ENCODE measurements around the gene ERC1.
"Not testable (repeated sequence)": the region's sequence is repeated elsewhere in the genome, so short reads cannot be mapped to it uniquely, and the experiment has no call there.

The ERC1 gene

DNA sequence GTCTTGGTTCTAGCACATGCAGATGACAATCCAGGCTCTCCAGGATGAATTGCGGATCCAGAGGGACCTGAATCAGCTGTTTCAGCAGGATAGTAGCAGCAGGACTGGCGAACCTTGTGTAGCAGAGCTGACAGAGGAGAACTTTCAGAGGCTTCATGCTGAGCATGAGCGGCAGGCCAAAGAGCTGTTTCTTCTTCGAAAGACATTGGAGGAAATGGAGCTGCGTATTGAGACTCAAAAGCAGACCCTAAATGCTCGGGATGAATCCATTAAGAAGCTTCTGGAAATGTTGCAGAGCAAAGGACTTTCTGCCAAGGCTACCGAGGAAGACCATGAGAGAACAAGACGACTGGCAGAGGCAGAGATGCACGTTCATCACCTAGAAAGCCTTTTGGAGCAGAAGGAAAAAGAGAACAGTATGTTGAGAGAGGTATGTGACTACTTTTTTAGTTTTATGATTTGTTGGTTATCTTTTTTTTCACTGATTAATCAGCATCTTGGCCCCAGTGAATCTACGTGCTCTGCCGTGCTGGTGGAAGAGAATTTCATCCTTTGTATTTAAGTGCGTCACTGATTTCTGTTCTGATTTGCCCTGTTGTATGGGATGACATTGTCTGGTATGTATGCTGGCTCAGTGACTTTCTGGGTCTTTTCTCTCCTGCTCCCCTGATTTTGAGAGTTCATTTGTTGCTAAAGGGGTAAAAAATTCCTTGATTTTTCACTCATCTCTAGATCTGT is 92.3 kb downstream of the ERC1 start:
- no peak for DNase-seq

DNA sequence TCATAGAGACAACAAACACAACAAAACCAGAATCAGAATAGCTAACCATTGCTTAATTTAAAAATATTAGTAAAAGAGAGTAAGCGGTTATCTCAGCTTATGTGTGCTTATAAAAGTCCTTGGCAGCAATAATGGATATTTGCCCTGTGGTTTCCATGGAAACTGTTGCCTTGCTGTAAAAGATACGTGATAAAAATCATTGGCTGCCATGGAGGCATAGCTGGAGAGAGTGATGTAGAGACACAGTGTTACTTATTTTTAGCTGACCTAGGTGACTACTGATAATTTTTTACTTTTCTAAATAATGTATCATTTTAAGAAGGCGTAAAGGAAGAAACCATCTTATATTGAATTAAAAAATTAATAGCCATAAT is 92.9 kb downstream of the ERC1 start:
- no peak for DNase-seq

DNA sequence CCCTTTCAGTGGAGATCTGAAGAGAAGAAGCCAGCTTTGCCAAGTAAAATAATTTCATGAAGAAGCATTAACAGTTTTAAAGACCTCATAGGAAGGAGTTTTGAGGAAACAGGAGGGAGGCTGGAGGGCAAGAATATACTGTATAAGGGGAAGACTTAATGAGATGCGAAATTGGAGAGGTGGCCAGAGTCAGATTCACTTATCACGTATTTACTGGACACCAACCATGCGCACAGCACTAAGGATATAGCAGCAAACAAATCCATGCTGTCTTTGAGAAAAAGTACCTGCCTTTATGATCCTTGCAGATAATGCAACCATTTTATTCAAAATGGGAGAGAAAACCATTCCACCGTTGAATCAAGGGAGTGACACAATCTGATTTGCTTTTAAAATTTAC is 100.3 kb downstream of the ERC1 start:
- no peak for DNase-seq

DNA sequence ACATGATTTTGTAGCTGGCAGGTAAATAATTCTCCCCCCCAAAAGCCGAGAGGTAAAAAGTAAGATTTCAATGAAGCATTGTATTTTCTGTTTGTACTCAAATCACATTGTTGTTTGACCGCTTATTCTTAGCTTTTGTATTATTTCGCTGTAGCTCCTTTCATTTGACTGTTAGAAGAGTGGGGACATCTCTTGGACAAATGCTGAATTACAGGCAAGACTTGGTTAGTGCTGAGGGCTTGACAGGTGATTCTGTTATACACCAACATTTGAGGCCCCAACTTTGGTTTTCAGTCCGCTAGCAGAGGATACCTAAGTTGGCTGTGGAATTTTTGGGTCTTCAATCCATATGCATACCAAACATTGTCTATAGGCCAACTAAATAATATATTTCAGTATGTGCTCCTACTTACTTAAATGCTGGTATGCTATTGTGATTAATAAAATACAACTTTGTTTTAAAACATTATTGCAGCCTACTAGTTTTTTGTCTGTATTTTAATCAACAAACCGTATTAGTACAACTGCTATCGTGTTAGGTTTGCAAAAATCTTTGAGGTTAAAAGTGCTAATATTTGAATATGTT is 102.2 kb downstream of the ERC1 start:
- no peak for DNase-seq

DNA sequence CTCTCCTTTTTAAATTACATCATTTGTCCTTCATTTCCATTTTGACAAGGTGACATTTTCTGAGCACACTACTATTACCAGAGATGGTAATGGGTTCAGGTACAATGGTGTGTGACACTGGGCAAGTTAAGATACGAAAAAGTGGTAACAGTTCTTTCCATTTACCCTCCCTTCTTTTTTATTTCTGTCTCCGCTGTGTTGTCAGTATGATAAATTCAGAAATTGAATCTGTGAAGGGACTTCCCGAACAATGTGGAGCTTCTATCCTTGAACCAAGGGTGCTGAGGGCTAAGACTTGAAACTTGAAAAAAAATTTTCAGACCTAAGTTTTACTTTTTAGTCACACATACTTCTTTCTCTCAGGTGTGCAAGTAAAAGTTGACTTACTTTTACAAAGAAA is 103.7 kb downstream of the ERC1 start:
- DNase-seq, result no peak

DNA sequence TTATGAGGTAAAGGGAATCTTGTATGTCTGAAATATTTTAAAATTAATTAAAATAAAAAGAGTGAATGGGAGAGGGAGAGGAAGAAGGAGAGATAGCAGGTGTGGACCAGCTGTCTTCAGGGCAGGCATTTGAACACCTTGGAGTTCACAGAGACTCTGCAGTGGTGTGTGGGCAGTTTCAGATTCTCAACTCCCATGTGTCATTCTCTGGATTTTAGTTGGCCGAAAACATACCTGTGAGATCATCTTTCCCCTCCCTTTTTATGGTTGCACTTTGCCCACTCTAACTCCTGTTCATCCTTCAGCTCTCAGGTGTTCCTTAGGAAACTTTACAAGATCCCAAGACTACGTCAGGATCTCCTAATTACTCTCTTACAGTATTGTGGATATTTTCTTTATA is 108.1 kb downstream of the ERC1 start:
- no peak for DNase-seq

DNA sequence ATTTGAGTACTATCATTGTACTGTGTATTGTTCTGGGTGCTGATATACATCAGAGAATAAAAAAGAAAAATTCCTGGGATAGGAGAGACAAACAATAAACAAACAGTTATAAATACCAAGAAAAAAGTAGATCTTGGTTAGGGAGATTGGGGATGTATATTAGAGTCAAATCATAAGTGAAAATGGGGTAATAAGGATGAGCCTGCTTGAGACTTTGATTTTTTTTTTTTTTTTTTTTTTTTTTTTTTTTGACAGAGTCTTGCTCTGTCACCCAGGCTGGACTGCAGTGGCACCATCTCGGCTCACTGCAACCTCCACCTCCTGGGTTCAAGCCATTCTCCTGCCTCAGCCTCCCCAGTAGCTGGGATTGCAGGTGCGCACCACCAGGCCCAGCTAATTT is 108.6 kb downstream of the ERC1 start:
- not testable (repeated sequence) for DNase-seq

DNA sequence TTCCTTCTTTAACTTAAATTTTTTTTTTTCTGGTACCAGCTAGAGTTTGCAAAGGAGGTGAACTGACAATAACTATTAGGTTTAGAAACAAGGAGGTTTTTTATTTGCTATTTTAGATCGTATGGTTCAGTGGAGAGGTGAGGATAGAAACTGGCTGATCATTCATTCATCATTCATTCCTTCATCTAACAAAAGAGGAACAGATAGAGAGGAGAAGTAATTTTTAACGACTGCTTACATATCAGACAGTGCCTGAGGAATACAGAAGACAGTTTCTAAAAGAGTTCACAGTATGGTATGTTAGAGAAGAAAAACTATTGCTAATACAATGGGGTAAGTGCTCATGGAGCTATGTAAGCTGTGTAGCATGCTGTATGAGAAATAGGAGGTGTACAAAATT is 111.1 kb downstream of the ERC1 start:
- no peak for DNase-seq

DNA sequence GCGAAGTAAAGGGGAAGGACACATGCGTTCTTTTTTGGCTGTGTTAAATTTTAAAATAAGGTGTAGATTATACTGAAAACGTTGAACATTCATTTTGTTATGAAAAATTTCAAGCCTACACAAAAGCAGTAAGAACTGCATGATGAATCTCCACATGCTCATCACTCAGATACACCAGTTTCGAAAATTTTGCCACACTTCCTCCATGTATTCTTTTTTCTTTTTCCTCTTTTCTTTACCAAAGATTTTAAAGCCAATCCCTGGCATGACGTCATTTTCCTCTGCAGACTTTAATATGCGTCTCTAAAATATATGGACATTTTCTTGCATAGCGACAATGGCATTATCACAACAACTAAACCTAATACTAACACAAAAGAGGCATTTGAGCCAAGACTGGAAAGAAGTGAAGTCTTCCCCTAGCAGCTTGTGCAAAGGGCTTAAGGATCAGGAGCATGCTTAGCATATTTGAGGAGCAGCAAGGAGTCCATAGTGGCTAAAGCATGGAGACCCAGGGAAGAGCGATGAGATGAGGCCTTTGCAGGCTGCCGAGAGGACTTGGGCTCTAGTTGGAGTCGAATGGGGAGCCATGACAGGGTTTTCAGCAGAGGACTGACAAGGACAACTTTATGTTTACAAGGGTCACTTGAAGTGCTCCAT is 111.9 kb downstream of the ERC1 start:
- no peak for DNase-seq

DNA sequence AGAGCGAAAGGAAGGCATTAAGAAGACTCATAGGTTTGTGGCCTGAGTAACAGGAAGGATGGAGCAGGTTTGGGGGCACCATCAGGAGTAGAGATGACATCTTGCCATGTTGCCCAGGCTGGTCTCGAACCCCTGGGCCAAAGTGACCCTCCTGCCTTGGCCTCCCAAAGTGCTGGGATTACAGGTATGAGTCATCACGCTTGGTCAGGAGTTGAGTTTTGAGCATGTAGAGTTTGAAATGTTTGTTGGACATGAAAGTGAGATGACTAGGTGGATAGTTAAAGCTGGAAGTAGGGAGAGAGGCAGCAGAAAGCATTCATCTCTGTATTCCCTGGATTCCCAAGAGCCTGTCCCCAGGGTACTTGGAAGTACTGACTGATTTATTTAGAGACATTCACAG is 112.6 kb downstream of the ERC1 start:
- DNase-seq, result no peak

DNA sequence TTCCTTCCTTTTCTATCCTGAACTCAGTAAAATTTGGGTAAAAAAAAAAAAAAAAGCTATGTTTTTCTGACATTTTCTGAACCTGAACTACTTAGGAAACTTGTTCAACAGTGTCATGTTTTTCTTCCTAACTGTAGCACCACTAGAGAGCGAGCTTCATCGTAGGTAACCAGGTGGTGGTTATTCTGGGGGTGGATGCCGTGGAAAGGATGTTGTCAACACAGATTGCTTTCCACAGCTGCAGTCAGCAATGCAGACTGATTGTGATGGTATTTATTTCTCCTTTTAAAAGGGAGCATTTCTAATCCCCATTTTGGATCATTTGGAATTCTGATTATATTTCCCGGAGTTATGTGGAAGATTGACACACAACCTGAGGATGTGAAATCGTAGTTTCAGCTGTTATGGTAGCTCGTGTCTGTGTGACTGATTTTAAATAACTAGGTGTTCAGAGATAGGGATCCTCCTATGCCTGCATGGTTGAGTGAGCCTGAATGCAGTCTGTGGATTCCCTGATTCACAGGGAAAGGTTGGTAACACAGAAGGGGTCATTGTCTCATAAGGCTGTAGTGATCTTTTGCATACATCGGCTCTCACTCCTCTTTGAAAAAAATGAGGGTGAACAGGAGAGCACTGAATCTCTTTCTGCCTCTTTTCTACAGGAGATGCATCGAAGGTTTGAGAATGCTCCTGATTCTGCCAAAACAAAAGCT is 113.2 kb downstream of the ERC1 start:
- no peak for DNase-seq

DNA sequence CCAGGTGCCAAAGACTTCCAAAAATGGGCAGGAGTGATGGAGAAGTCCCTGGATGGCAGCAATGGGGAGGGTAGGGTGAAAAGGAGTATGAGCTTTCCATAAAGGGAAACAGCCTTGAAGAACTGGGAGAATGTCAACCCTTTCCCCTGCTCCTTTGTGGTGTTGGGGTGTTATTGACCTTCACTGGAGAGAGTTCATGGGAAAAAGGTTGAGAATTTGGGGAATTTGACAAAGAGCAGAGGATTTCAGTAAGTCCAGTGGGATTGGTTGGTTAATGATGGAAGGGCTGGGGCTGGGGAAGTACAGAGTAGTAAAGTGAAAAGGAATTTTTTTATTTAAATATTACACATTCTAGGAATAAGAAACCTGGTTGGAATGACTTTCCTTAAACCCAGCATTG is 116.6 kb downstream of the ERC1 start:
- DNase-seq, result no peak

DNA sequence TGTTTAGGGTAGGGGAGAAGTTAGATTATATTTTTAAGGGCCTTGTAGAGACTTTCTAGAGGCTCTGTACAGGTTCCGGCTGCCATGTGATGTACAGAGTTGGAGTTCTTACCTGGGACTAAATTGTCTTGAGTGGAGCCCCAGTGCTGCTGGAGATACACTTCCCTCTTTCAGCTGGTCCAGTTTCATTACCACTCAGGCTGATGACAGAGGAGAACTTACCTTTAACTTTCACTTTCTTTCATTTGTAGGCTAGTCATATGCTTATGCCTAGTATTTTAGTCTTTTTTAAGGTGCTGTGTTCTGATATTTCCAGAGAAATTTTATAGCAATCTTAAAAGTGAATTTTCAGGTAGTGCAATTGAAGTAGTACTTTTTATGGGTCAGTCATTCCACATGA is 117.3 kb downstream of the ERC1 start:
- no peak for DNase-seq

DNA sequence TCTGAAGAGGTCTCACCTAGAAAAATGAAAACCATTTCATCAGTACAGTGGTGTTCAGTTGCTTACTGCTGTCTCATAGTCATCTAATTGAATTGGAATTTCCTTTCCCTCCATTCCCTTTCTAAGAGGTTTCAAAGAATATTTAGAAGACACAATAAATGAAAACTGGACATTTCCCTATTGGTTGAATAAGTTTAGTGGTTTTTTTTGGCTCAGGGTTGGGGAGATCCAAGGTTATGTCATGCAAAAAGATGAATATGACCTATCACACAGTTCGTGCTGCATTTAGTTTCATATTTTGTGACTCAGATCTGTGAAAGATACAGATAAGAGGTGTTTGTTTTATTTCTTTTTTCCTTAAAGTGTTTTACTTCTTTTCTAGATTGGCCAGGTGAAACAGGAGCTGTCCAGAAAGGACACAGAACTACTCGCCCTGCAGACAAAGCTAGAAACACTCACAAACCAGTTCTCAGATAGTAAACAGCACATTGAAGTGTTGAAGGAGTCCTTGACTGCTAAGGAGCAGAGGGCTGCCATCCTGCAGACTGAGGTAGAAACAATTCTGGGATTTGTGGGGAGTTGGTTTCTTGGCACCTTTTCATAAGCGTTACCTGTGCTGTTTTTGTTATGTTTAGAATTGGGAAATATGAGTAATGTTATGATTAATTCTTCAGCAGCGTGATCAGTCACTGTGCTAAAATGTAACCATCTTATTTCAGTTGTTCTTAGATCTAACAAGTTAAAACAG is 124.6 kb downstream of the ERC1 start:
- DNase-seq, result no peak

DNA sequence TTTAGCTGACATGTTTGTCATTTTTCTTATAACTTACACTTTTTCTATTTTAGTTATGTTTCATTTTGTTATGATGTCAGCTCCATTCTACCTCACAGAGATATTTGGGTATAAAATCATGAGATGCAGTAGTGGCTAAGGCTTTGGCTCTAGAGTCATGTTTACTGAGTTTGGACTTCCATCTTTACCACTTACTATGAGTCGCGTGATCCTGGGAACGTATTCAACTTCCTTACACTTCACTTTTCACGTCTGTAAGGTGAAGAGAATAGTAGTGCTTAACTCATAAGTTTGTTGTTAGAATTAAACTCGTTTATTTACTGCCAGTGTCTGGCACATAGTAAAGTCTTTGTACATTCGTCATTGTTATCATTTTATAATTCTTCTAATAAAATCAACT is 126.3 kb downstream of the ERC1 start:
- no peak for DNase-seq

DNA sequence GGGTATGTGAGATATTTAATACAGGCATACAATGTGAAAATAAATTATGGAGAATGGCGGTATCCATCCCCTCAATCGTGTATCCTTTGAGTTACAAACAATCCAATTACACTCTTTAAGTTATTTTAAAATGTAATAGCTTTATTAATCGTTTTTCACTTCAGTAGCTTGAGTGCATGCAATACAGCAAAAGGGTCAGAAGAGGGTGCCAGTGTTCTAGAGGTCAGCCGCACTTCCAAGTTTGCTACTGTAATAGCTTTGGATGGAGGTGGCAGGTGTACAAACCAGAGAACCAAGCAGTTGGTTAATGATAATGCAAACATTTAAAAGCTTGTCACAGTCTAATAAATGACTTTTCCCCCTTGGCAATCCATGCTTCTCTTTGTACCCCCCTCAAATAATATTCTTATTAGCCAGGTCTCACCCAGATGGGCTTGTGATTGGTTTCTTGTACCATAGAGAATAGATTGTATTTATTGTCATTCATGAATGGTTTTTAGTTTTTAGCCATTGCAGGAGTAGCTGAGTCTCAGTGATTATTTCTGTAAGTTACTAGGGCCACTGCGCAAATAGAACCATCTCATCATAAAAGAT is 127.0 kb downstream of the ERC1 start:
- DNase-seq, result peak; percentile 2

DNA sequence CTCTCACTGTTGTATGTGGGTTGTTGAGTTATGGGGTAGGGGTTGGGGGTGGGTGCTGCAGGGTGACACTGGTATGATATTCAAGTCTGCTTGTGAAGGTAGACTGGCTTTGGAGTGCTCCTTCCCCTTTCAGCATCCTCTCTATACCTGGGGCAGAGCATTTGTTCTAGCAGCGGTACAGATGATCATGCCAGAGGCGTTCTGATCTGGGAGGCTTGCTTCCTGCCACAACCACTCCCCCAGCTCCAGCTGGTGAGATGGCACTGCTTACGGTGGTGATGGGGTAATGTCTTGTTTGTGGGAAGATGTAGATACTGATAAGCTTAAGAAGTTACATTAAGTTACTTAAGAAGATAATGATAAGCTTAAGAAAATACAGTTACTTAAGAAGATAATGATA is 131.8 kb downstream of the ERC1 start:
- no peak for DNase-seq

DNA sequence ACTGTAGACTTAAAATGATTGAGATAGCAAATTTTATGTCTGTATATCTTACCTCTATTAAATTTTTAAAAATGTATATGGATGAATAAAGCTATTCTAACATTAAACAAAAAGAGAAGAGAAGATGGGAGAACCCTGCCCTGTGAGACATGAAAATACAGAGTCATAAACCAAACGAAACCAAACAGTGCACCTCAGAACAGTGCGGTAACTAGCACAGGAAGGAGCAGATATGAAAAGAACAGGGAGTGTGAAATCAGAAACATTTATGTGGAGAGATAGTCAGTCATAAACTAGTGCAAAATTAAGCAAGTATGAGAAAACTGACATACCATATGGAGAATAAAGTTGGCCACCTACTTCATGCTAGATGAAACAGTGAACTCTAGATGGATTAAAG is 135.1 kb downstream of the ERC1 start:
- DNase-seq, result no peak

DNA sequence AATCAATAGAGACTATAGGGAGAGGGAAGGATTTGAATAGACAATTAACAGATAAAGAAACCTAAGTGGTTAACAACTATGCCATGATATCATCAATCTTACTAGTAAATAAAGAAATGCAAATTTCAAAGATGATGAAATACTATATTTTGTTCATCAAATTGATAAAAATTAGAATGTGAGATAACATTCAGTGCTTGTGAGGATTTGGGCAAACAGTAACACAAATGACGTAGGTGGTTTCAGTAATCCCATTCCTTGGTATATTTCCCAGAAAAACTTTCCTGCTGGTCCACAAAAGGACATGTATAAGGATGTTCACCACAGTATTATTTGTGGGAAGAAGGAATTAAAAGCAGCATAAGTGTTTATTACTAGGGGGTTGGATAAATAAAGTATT is 136.0 kb downstream of the ERC1 start:
- DNase-seq, result no peak

DNA sequence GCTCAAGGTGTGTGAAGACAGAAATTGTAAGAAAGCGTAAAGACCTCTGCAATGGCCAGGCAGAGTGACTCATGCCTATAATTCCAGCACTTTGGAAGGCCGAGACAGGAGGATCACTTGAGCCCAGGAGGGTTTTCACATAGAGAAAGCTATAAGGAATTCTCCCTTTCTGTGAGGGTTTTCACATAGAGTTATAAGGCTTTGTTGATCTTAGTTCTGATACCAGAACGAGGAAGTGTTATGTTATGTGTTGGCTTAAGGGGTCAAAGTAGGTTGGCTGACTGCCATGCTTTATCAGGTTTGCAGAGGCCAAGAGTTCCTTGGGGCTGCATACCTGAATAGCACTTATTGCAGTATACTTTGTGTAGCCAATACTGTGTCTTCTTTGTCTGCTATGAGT is 139.1 kb downstream of the ERC1 start:
- no peak for DNase-seq

DNA sequence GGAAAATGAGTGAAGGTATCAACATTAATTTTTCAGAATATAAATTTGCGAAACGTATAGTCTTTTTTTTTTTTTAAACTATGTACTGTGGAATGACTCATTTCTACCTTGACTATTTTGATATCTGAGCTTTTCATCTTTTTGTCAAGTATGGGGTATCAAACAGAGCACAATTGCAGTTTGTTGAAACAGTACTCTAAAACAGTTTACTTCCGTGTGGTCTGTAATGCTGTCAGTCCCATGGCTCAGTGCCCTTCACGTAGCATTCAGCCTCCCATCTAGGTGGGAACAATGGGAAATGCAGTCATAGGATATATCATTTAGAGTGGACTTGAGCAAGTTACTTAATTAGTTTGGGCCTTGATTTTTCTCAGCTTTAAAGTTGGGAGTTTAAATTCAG is 139.5 kb downstream of the ERC1 start:
- DNase-seq, result no peak

DNA sequence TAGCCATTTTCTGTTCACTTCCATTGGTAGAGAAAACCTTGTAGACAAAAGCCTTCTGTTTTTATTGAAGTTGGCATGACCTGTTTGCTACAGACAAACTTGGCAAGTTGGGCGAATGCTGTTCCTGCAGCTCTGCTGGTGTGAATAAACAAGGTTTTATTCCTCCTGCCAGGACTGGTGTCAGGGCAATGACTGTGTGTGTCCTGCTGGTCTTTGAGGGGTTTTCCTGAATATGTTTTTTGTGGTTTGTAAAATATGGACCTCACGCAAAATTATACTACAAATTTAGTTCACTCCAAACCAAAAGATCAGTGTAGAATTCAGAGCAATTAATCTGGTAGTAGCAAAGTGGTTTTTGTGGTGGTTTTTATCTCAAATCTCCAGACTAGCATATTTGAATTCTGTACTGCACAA is 140.8 kb downstream of the ERC1 start:
- DNase-seq, result no peak

DNA sequence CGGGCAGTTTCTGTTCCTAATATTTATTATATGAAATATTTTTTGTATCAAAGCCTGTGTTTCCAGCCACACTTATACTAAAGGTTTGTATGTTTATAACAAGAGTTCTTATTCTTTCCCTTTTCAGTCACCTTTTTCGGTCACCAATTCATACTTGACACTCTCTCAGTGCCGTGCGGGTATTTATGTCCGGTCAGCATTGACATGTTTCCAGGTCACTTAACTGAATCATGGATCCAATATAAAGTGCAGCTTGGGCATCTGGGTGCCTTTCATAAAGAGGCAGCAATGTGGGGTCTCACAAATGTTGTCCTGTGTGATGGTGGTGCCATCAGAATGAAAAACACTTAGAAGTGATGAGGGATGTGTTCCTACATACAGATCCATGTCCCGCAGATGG is 141.3 kb downstream of the ERC1 start:
- DNase-seq, result no peak
